GM23338 (cell line): ENCODE results near the gene CERS2. TPM values are rescaled to one million over a fixed set of nuclear protein-coding genes. Genes with fewer than 3 reads are reported as not detected.

Source experiments
- ATAC-seq: fragments of 200-7000 bp; cut with Tn5 transposase; 3 replicates; pipeline ENCODE4 v1.9.1; 2020
- DNase-seq: peaks from one replicate; pipeline ENCODE4 v3.0.0-alpha.2; 2015; ENCODE audit warnings: low spot score
- H2AFZ ChIP-seq: fragments of 200-600 bp; sonication (generic); 2 replicates; pipeline ENCODE4 v1.8.0; 2016; ENCODE audit warnings: antibody characterized with exemption, mild to moderate bottlenecking, moderate library complexity
- H3F3A ChIP-seq: fragments of 200-600 bp; sonication (generic); replicated peaks from 2 replicates; pipeline ENCODE4 v1.8.0; 2017; ENCODE audit warnings: antibody characterized with exemption, mixed run types, low read depth
- H3K27ac ChIP-seq: fragments of 200-600 bp; sonication (generic); 2 replicates; pipeline ENCODE4 v1.6.1; 2016; ENCODE audit warnings: low read depth
- H3K27me3 ChIP-seq: fragments of 200-600 bp; sonication (generic); 2 replicates; pipeline ENCODE4 v1.8.0; 2016; ENCODE audit warnings: mild to moderate bottlenecking, mixed run types, moderate library complexity; ENCODE audit not compliant: insufficient read depth
- H3K36me3 ChIP-seq: fragments of 200-600 bp; sonication (generic); 2 replicates; pipeline ENCODE4 v1.8.0; 2016; ENCODE audit warnings: mild to moderate bottlenecking; ENCODE audit not compliant: insufficient read depth
- H3K4me1 ChIP-seq: fragments of 200-600 bp; sonication (generic); 2 replicates; pipeline ENCODE4 v1.8.0; 2016; ENCODE audit warnings: mild to moderate bottlenecking, moderate library complexity; ENCODE audit not compliant: insufficient read depth
- H3K4me2 ChIP-seq: fragments of 200-600 bp; sonication (generic); 2 replicates; pipeline ENCODE4 v1.7.1; 2017; ENCODE audit warnings: mixed run types
- H3K4me3 ChIP-seq: fragments of 200-600 bp; sonication (generic); 2 replicates; pipeline ENCODE4 v1.6.1; 2016; ENCODE audit warnings: mixed run types
- H3K79me2 ChIP-seq: fragments of 200-600 bp; sonication (generic); replicated peaks from 2 replicates; pipeline ENCODE4 v1.8.0; 2017; ENCODE audit warnings: mild to moderate bottlenecking; ENCODE audit not compliant: insufficient read depth
- H3K9me2 ChIP-seq: fragments of 200-600 bp; sonication (generic); 2 replicates; pipeline ENCODE4 v1.8.0; 2017; ENCODE audit not compliant: insufficient read depth
- H4K20me1 ChIP-seq: fragments of 200-600 bp; sonication (generic); replicated peaks from 2 replicates; pipeline ENCODE4 v1.8.0; 2017; ENCODE audit warnings: mild to moderate bottlenecking; ENCODE audit not compliant: insufficient read depth
- H3K27ac Mint-ChIP-seq: 2 replicates; pipeline ENCODE4 v1.8.0; 2020; ENCODE audit warnings: inconsistent platforms, mild to moderate bottlenecking, moderate library complexity, mixed read lengths
- H3K27me3 Mint-ChIP-seq: 3 replicates; pipeline ENCODE4 v1.8.0; 2022; ENCODE audit warnings: low read depth, mild to moderate bottlenecking, moderate library complexity, mixed read lengths, inconsistent platforms; ENCODE audit not compliant: insufficient read depth, poor library complexity
- H3K36me3 Mint-ChIP-seq: 3 replicates; pipeline ENCODE4 v1.8.0; 2021; ENCODE audit warnings: low read depth, mild to moderate bottlenecking, inconsistent platforms, moderate library complexity, mixed read lengths
- H3K4me1 Mint-ChIP-seq: 3 replicates; pipeline ENCODE4 v1.8.0; 2020; ENCODE audit warnings: mild to moderate bottlenecking, inconsistent platforms, mixed read lengths
- H3K4me3 Mint-ChIP-seq: 3 replicates; pipeline ENCODE4 v1.8.0; 2021; ENCODE audit warnings: moderate library complexity, mild to moderate bottlenecking, inconsistent platforms, mixed read lengths
- H3K9me3 Mint-ChIP-seq: 3 replicates; pipeline ENCODE4 v1.8.0; 2020; ENCODE audit warnings: moderate library complexity, mild to moderate bottlenecking, inconsistent platforms, mixed read lengths
- JUNB ChIP-seq: IDR thresholded peaks from one replicate; pipeline ENCODE4 v1.6.1; 2016; ENCODE audit warnings: antibody characterized with exemption; ENCODE audit not compliant: unreplicated experiment
- NANOG ChIP-seq: IDR thresholded peaks from 2 replicates; pipeline ENCODE4 v1.6.1; 2016; ENCODE audit warnings: antibody characterized with exemption, borderline replicate concordance
- POLR2AphosphoS5 ChIP-seq: IDR thresholded peaks from 2 replicates; pipeline ENCODE4 v1.6.1; 2016; ENCODE audit warnings: antibody characterized with exemption, low read depth
- STAT1 ChIP-seq: IDR thresholded peaks from one replicate; pipeline ENCODE4 v1.6.1; 2016; ENCODE audit warnings: antibody characterized with exemption; ENCODE audit not compliant: unreplicated experiment
- polyA plus RNA-seq: library from polyadenylated mRNA; unstranded; fragments of >200 nt; fragmentation: Nextera tagmentation; extraction: Ambion mirVana; gene quantifications from 2 replicates; pipeline ENCODE4 v1.2.1, GENCODE V29; 2016
- total RNA-seq: library from RNA; depleted of rRNA; stranded (reverse); fragments of >200 nt; shearing (Covaris generic); gene quantifications from 2 replicates; pipeline ENCODE4 v1.2.3, GENCODE V29; 2014
- TF ChIP-seq, protein P1 (sequence below): fragments of 250-450 bp; sonication (Bioruptor Pico); IDR thresholded peaks from 2 replicates; pipeline ENCODE4 v1.5.0; 2020; ENCODE audit warnings: mild to moderate bottlenecking, moderate library complexity
- TF ChIP-seq, protein P2 (sequence below), 2 experiments: fragments of 200-600 bp in 1 of 2; sonication (generic) in 1 of 2; conservative IDR thresholded peaks; 2 replicates each; pipeline versions ENCODE4 v1.5.1 to v1.6.1; 2016 to 2017; ENCODE audit warnings: antibody characterized with exemption in 2 of 2, low read depth in 2 of 2, mild to moderate bottlenecking in 2 of 2, moderate library complexity in 1 of 2
- TF ChIP-seq, protein P3 (sequence below): IDR thresholded peaks from one replicate; pipeline ENCODE4 v1.6.1; 2018; ENCODE audit warnings: antibody characterized with exemption; ENCODE audit not compliant: unreplicated experiment

Gene CERS2
- total and polyA plus RNA-seq, 2 experiments from 2014 or later = 83.3 to 120 TPM

GRCh38 chr1:150973836-150974579, 627 bp downstream of the CERS2 start:
- H3K36me3 Mint-ChIP-seq = peaks cover 15% of the 10 kb centered on the region
- TF ChIP-seq, protein P1, sequence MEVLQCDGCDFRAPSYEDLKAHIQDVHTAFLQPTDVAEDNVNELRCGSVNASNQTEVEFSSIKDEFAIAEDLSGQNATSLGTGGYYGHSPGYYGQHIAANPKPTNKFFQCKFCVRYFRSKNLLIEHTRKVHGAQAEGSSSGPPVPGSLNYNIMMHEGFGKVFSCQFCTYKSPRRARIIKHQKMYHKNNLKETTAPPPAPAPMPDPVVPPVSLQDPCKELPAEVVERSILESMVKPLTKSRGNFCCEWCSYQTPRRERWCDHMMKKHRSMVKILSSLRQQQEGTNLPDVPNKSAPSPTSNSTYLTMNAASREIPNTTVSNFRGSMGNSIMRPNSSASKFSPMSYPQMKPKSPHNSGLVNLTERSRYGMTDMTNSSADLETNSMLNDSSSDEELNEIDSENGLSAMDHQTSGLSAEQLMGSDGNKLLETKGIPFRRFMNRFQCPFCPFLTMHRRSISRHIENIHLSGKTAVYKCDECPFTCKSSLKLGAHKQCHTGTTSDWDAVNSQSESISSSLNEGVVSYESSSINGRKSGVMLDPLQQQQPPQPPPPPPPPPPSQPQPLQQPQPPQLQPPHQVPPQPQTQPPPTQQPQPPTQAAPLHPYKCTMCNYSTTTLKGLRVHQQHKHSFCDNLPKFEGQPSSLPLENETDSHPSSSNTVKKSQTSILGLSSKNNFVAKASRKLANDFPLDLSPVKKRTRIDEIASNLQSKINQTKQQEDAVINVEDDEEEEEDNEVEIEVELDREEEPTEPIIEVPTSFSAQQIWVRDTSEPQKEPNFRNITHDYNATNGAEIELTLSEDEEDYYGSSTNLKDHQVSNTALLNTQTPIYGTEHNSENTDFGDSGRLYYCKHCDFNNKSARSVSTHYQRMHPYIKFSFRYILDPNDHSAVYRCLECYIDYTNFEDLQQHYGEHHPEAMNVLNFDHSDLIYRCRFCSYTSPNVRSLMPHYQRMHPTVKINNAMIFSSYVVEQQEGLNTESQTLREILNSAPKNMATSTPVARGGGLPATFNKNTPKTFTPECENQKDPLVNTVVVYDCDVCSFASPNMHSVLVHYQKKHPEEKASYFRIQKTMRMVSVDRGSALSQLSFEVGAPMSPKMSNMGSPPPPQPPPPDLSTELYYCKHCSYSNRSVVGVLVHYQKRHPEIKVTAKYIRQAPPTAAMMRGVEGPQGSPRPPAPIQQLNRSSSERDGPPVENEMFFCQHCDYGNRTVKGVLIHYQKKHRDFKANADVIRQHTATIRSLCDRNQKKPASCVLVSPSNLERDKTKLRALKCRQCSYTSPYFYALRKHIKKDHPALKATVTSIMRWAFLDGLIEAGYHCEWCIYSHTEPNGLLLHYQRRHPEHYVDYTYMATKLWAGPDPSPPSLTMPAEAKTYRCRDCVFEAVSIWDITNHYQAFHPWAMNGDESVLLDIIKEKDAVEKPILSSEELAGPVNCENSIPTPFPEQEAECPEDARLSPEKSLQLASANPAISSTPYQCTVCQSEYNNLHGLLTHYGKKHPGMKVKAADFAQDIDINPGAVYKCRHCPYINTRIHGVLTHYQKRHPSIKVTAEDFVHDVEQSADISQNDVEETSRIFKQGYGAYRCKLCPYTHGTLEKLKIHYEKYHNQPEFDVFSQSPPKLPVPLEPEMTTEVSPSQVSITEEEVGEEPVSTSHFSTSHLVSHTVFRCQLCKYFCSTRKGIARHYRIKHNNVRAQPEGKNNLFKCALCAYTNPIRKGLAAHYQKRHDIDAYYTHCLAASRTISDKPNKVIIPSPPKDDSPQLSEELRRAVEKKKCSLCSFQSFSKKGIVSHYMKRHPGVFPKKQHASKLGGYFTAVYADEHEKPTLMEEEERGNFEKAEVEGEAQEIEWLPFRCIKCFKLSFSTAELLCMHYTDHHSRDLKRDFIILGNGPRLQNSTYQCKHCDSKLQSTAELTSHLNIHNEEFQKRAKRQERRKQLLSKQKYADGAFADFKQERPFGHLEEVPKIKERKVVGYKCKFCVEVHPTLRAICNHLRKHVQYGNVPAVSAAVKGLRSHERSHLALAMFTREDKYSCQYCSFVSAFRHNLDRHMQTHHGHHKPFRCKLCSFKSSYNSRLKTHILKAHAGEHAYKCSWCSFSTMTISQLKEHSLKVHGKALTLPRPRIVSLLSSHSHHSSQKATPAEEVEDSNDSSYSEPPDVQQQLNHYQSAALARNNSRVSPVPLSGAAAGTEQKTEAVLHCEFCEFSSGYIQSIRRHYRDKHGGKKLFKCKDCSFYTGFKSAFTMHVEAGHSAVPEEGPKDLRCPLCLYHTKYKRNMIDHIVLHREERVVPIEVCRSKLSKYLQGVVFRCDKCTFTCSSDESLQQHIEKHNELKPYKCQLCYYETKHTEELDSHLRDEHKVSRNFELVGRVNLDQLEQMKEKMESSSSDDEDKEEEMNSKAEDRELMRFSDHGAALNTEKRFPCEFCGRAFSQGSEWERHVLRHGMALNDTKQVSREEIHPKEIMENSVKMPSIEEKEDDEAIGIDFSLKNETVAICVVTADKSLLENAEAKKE = no peak
- TF ChIP-seq POLR2AphosphoS5 = 0 out of 2 replicates have a peak, but pooled peaks have one; percentile 29
- peak overlapping the region; percentile 96 for H3K4me2 ChIP-seq
- H3K4me3 Mint-ChIP-seq = peak overlapping the region; percentile 82
- DNase-seq (peak; percentile 53), ATAC-seq (peak; percentile 1; the same call in 2 of the 3 replicates)
- H3K4me1 ChIP-seq = peaks cover 63% of the 10 kb centered on the region
- H3F3A ChIP-seq = peaks cover 14% of the 10 kb centered on the region
- peaks cover 62% of the 10 kb centered on the region for H3K4me1 Mint-ChIP-seq
- 0 out of 2 replicates have a peak, but pooled peaks cover 3% of the 10 kb centered on the region for H3K27me3 ChIP-seq
- 0 out of 2 replicates have a peak overlapping the region, but pooled peaks have one; percentile 50 for H3K27ac ChIP-seq
- H3K9me2 ChIP-seq = no peaks in the 10 kb centered on the region
- no peaks in the 10 kb centered on the region for H3K36me3 ChIP-seq
- H3K27me3 Mint-ChIP-seq = peaks cover 24% of the 10 kb centered on the region
- H4K20me1 ChIP-seq = peaks cover 20% of the 10 kb centered on the region; the same call in 1 of the 2 replicates
- no peak overlapping the region for H3K27ac Mint-ChIP-seq
- H3K79me2 ChIP-seq = peaks cover 60% of the 10 kb centered on the region
- H2AFZ ChIP-seq = no peak overlapping the region
- H3K4me3 ChIP-seq = peak overlapping the region; percentile 88
- peaks cover 4% of the 10 kb centered on the region; the same call in 1 of the 3 replicates for H3K9me3 Mint-ChIP-seq

DNA sequence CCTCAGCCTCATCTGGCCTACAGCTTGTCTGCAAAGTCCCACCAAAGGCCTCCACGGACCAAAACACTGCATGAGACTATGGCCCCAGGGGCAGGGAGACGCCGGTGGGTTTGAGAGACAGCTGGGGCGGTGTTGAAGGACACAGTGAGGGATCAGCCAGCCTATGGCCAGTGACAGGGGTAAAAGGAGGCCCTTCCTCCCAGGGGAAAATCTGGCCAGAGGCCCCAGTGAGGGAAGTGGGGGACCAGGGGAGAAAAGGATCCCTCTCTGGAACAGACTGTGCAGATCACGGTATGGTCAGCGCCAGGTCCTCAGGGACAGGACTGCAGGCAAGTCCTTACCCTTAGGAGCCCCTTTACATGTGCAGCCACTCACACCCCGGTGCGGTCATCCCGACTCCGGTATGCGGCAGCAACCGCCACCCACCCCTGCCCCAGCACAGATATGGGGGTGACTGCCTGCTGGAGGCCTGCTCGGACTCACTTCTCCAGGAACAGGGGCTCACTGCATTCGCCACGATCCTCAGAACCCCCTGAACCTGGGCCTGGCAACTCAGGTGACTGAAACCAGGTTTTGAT, 1.3 kb downstream of the CERS2 start:
- Histone ChIP-seq H3K4me1 (peaks cover 60% of the 10 kb centered on the region), H3K79me2 (peaks cover 67% of the 10 kb centered on the region), H3K36me3 (peaks cover 5% of the 10 kb centered on the region; the same call in 1 of the 2 replicates), H3K9me2 (no peaks in the 10 kb centered on the region), H4K20me1 (peaks cover 22% of the 10 kb centered on the region; the same call in 1 of the 2 replicates), H3F3A (peaks cover 12% of the 10 kb centered on the region), H3K4me3 (peak overlapping the region; percentile 88), H3K27ac (peak overlapping the region; percentile 88; the same call in 1 of the 2 replicates), H3K4me2 (peak overlapping the region; percentile 96), H3K27me3 (0 out of 2 replicates have a peak, but pooled peaks cover 3% of the 10 kb centered on the region), H2AFZ (no peak overlapping the region)
- DNase-seq (no peak), ATAC-seq (no peak)
- Mint-ChIP-seq H3K4me1 (peaks cover 62% of the 10 kb centered on the region), H3K4me3 (peak overlapping the region; percentile 82), H3K9me3 (peaks cover 4% of the 10 kb centered on the region; the same call in 1 of the 3 replicates), H3K27me3 (peaks cover 28% of the 10 kb centered on the region), H3K36me3 (peaks cover 22% of the 10 kb centered on the region), H3K27ac (no peak overlapping the region)
- TF ChIP-seq, protein P2, sequence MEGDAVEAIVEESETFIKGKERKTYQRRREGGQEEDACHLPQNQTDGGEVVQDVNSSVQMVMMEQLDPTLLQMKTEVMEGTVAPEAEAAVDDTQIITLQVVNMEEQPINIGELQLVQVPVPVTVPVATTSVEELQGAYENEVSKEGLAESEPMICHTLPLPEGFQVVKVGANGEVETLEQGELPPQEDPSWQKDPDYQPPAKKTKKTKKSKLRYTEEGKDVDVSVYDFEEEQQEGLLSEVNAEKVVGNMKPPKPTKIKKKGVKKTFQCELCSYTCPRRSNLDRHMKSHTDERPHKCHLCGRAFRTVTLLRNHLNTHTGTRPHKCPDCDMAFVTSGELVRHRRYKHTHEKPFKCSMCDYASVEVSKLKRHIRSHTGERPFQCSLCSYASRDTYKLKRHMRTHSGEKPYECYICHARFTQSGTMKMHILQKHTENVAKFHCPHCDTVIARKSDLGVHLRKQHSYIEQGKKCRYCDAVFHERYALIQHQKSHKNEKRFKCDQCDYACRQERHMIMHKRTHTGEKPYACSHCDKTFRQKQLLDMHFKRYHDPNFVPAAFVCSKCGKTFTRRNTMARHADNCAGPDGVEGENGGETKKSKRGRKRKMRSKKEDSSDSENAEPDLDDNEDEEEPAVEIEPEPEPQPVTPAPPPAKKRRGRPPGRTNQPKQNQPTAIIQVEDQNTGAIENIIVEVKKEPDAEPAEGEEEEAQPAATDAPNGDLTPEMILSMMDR (conservative IDR thresholded peaks at IDR 0.05; ENCODE audit: low read depth in 2 of 2) = no peak
- TF ChIP-seq, protein P3, sequence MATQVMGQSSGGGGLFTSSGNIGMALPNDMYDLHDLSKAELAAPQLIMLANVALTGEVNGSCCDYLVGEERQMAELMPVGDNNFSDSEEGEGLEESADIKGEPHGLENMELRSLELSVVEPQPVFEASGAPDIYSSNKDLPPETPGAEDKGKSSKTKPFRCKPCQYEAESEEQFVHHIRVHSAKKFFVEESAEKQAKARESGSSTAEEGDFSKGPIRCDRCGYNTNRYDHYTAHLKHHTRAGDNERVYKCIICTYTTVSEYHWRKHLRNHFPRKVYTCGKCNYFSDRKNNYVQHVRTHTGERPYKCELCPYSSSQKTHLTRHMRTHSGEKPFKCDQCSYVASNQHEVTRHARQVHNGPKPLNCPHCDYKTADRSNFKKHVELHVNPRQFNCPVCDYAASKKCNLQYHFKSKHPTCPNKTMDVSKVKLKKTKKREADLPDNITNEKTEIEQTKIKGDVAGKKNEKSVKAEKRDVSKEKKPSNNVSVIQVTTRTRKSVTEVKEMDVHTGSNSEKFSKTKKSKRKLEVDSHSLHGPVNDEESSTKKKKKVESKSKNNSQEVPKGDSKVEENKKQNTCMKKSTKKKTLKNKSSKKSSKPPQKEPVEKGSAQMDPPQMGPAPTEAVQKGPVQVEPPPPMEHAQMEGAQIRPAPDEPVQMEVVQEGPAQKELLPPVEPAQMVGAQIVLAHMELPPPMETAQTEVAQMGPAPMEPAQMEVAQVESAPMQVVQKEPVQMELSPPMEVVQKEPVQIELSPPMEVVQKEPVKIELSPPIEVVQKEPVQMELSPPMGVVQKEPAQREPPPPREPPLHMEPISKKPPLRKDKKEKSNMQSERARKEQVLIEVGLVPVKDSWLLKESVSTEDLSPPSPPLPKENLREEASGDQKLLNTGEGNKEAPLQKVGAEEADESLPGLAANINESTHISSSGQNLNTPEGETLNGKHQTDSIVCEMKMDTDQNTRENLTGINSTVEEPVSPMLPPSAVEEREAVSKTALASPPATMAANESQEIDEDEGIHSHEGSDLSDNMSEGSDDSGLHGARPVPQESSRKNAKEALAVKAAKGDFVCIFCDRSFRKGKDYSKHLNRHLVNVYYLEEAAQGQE = no peak
- no peak for TF ChIP-seq STAT1
- no peak for TF ChIP-seq NANOG
- no peak for TF ChIP-seq JUNB
